ENCODE measurements around the gene NFKBIZ. TPM values are rescaled to one million over a fixed set of nuclear protein-coding genes. Genes with fewer than 3 reads are reported as not detected.

Gene NFKBIZ
- total and polyA plus RNA-seq, 9 of the 15 experiments (the other 6 are each of a cell fraction or from before 2014, with no cell fraction given), result 1.2 to 13.7 (median 5.7) TPM

DNA sequence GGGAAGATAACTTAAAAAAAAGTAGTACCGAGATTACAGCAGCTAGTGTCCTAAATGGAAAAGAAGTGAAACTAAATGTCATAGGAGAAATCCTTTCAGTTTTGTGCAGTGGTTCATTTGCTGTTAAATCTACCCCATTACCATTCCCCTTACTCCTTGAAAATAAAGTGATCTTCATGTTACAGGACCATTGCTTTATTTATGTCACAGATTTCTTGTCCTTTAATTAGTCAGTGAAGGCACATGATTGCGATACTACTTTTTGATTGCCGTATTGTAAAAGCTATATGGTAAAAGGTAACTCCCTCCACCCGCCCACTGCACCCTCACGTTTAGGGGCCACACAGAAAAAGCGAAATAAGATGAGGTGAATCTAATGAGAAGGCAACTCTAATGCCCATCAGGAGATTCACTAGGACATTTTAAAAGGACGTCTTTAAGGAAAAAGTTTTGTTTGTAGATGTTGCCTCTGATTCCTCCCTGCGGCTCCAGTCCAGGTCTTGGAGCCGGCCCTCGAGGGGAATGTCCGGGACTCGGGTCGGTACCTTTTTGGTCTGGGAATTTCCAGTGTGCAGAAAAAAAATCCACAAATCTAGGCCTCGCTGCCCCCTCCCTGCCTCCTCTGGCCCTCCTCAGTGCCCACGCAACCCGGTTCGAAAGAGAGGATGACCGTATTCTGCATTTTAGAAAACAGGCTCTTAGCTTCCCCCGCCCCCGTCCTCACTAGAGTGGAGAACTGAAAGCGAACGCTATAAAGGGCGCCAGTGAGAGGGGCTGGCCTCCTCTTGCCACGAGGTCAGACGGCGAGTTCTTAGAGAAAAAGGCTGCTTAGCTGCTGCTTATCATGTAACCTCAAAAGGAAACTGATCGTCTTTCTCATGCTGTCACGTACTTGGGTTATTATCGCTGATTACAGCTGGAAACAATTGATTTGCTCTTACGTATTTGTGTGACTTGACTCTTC is 21.8 kb upstream of the NFKBIZ start (continued):
- TF ChIP-seq, protein P1, sequence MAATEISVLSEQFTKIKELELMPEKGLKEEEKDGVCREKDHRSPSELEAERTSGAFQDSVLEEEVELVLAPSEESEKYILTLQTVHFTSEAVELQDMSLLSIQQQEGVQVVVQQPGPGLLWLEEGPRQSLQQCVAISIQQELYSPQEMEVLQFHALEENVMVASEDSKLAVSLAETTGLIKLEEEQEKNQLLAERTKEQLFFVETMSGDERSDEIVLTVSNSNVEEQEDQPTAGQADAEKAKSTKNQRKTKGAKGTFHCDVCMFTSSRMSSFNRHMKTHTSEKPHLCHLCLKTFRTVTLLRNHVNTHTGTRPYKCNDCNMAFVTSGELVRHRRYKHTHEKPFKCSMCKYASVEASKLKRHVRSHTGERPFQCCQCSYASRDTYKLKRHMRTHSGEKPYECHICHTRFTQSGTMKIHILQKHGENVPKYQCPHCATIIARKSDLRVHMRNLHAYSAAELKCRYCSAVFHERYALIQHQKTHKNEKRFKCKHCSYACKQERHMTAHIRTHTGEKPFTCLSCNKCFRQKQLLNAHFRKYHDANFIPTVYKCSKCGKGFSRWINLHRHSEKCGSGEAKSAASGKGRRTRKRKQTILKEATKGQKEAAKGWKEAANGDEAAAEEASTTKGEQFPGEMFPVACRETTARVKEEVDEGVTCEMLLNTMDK (IDR thresholded peaks at IDR 0.05; ENCODE audit: borderline replicate concordance, insufficient read depth, low read depth, low read length, poor library complexity, severe bottlenecking), result no peak
- TF ChIP-seq, protein P2, sequence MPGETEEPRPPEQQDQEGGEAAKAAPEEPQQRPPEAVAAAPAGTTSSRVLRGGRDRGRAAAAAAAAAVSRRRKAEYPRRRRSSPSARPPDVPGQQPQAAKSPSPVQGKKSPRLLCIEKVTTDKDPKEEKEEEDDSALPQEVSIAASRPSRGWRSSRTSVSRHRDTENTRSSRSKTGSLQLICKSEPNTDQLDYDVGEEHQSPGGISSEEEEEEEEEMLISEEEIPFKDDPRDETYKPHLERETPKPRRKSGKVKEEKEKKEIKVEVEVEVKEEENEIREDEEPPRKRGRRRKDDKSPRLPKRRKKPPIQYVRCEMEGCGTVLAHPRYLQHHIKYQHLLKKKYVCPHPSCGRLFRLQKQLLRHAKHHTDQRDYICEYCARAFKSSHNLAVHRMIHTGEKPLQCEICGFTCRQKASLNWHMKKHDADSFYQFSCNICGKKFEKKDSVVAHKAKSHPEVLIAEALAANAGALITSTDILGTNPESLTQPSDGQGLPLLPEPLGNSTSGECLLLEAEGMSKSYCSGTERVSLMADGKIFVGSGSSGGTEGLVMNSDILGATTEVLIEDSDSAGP (CRISPR knock-in tag; IDR thresholded peaks at IDR 0.05), result no peak
- TF ChIP-seq, protein P3, sequence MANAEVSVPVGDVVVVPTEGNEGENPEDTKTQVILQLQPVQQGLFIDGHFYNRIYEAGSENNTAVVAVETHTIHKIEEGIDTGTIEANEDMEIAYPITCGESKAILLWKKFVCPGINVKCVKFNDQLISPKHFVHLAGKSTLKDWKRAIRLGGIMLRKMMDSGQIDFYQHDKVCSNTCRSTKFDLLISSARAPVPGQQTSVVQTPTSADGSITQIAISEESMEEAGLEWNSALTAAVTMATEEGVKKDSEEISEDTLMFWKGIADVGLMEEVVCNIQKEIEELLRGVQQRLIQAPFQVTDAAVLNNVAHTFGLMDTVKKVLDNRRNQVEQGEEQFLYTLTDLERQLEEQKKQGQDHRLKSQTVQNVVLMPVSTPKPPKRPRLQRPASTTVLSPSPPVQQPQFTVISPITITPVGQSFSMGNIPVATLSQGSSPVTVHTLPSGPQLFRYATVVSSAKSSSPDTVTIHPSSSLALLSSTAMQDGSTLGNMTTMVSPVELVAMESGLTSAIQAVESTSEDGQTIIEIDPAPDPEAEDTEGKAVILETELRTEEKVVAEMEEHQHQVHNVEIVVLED (CRISPR knock-in tag; IDR thresholded peaks at IDR 0.05), result no peak
- TF ChIP-seq NCOA2 (IDR thresholded peaks at IDR 0.05; ENCODE audit: partially characterized antibody in 2 of 2), result no peak
- no peak for TF ChIP-seq CEBPG (CRISPR knock-in tag; IDR thresholded peaks at IDR 0.05)
- no peak for TF ChIP-seq CEBPG (tag; conservative IDR thresholded peaks at IDR 0.05 in 1 of 2, IDR thresholded peaks at IDR 0.05 in 1 of 2)
- no peak for TF ChIP-seq PURB (CRISPR knock-in tag; IDR thresholded peaks at IDR 0.05; ENCODE audit: low read depth)
- TF ChIP-seq CC2D1A (IDR thresholded peaks at IDR 0.05), result no peak
- TF ChIP-seq HLTF (IDR thresholded peaks at IDR 0.05), result no peak
- peak; percentile 69 for TF ChIP-seq EP400 (IDR thresholded peaks at IDR 0.05)
- no peak for TF ChIP-seq ZNF77 (CRISPR knock-in tag; IDR thresholded peaks at IDR 0.05)
- TF ChIP-seq LEF1 (IDR thresholded peaks at IDR 0.05), result 0 out of 2 replicates have a peak, but pooled peaks have one; percentile 11
- TF ChIP-seq GATA2 (CRISPR knock-in tag; IDR thresholded peaks at IDR 0.05), result no peak
- TF ChIP-seq, protein P4, sequence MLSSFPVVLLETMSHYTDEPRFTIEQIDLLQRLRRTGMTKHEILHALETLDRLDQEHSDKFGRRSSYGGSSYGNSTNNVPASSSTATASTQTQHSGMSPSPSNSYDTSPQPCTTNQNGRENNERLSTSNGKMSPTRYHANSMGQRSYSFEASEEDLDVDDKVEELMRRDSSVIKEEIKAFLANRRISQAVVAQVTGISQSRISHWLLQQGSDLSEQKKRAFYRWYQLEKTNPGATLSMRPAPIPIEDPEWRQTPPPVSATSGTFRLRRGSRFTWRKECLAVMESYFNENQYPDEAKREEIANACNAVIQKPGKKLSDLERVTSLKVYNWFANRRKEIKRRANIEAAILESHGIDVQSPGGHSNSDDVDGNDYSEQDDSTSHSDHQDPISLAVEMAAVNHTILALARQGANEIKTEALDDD (IDR thresholded peaks at IDR 0.05), result no peak
- no peak for TF ChIP-seq YY1 (IDR thresholded peaks at IDR 0.05; ENCODE audit: borderline replicate concordance in 1 of 3, control insufficient read depth in 1 of 3, extremely low read depth in 1 of 3, insufficient read depth in 3 of 3, insufficient read length in 1 of 3, insufficient replicate concordance in 2 of 3, low read depth in 1 of 3, low read length in 2 of 3)
- no peak for TF ChIP-seq PPARD (CRISPR knock-in tag; IDR thresholded peaks at IDR 0.05)
- TF ChIP-seq KDM5B (IDR thresholded peaks at IDR 0.05; ENCODE audit: insufficient replicate concordance, low read depth, low read length), result peak; percentile 28
- TF ChIP-seq ZNF644 (tag; IDR thresholded peaks at IDR 0.05; ENCODE audit: low read depth), result no peak
